PC-3 (cell line): Measurements from ENCODE around the gene SNCG.

Experiments used
- EZH2 ChIP-seq: fragments of 300-600 bp; sonication (generic); IDR thresholded peaks from one replicate; pipeline ENCODE4 v1.6.1; 2017; ENCODE audit warnings: antibody characterized with exemption, mild to moderate bottlenecking, low read length; ENCODE audit not compliant: unreplicated experiment
- EZH2phosphoT487 ChIP-seq: fragments of 300-600 bp; sonication (generic); IDR thresholded peaks from 2 replicates; pipeline ENCODE4 v1.6.1; 2018; ENCODE audit warnings: mild to moderate bottlenecking, antibody characterized with exemption, low read length, borderline replicate concordance
- TF ChIP-seq, protein P1 (sequence below): fragments of 300-600 bp; sonication (generic); conservative IDR thresholded peaks from 2 replicates; pipeline ENCODE4 v1.5.1; 2017; ENCODE audit warnings: antibody characterized with exemption, low read depth, mild to moderate bottlenecking, low read length

DNA sequence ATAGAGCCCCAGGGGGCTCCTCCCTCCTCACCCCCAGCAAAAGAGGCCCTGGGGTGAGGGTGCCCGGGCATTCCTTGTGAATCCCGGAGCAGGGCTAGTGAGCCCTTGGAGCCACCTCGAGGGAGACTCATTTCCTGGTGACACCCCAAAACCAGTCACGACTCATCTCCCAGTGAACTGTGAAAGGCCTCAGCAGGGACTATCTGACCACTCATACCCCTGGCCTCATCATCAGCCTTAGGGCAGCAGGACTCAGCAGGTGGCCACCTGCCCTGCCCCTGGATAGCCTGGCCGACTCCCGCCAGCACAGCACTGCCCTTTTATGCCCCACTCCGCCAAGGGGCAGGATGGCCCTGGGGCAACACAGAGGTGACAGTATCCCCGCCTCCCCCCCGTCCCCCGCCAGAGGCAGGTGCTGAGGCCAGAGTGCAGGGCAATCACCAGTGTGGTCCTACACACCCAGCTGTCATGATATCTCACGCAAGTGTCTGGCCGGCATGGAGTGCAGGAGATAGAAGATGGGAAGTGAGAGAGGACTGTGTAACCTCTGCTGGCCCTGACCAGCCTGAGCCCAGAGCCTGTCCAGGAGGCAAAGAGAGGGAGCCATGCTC is 3.2 kb downstream of the SNCG start:
- TF ChIP-seq, protein P1, sequence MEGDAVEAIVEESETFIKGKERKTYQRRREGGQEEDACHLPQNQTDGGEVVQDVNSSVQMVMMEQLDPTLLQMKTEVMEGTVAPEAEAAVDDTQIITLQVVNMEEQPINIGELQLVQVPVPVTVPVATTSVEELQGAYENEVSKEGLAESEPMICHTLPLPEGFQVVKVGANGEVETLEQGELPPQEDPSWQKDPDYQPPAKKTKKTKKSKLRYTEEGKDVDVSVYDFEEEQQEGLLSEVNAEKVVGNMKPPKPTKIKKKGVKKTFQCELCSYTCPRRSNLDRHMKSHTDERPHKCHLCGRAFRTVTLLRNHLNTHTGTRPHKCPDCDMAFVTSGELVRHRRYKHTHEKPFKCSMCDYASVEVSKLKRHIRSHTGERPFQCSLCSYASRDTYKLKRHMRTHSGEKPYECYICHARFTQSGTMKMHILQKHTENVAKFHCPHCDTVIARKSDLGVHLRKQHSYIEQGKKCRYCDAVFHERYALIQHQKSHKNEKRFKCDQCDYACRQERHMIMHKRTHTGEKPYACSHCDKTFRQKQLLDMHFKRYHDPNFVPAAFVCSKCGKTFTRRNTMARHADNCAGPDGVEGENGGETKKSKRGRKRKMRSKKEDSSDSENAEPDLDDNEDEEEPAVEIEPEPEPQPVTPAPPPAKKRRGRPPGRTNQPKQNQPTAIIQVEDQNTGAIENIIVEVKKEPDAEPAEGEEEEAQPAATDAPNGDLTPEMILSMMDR, result no peak
- TF ChIP-seq EZH2, result no peak
- TF ChIP-seq EZH2phosphoT487, result no peak
